Fibroblast of skin of right quadriceps (primary cell): ENCODE measurements around the gene CAPN10.
"Not testable (repeated sequence)": the region's sequence is repeated elsewhere in the genome, so short reads cannot be mapped to it uniquely, and the experiment has no call there.

Source experiments
- DNase-seq: peaks from one replicate; pipeline ENCODE4 v3.0.0-alpha.2; 2013

The CAPN10 gene

DNA sequence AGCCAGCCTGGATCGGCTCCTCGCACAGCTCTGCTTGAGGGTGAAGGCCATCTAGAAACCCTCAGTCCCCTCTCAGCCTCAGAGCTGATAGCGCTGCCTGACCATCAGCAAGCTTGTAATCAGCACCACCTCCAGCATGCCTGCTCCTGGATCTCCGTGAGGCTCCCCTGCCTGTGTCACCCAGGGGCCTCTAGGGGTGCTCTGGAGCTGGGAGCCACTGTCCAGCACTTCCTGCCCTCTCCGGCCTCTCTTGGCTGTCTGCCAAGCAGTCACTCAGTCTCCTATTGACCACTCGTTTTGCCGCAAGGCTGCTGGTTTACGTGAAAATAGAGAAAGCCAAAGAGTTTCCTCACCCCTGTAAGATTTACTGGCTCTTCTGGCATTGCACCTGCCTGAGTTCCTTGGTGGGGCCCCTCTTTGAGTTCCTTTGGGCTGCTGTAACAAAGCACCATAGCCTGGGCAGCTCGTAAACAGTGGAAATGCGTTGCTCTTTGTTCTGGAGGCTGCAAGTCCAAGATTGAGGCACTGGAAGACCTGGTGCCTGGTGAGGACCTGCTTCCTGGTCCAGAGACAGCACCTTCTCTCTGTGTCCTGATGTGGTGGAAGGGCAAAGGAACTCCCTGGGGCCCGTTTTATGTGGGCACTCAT lies 17.9 kb downstream of the CAPN10 start:
- no peak for DNase-seq

DNA sequence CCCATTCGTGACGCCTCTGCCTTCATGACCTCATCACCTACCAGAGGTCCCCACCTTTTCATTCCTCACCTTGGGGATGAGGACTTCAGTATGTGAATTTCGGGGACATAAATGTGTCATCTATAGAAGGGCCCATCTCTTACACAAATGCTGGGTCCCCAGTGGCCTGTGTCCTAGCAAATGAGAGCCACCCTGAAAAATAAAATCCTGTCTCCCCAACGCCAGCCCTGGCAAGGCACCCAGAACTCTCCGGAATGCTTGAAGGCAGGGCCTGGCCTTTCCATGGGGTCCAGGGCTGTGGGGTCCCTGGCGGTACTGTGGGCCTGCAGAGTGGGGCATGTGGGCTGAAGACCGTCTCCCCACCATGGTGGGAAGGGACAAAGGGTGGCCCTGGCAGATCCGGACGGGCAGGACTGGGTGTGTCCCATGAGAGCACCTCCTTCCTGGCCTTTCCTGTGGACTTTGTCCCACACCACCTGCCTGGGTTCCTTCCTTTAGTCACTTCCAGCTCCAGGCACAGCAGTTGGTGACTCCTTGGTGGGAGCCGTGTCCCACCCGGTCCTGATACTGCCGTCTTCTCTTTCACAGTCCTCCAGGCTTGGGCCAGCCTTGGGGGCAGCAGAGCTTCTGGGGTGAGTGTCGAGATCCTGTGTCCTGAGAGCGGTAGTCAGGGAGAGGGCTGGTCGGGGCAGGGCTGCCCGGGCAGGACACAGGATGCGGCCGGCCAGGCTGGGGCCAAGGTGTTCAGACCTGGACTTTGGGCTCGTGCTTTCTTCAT lies 18.6 kb downstream of the CAPN10 start:
- DNase-seq: no peak

DNA sequence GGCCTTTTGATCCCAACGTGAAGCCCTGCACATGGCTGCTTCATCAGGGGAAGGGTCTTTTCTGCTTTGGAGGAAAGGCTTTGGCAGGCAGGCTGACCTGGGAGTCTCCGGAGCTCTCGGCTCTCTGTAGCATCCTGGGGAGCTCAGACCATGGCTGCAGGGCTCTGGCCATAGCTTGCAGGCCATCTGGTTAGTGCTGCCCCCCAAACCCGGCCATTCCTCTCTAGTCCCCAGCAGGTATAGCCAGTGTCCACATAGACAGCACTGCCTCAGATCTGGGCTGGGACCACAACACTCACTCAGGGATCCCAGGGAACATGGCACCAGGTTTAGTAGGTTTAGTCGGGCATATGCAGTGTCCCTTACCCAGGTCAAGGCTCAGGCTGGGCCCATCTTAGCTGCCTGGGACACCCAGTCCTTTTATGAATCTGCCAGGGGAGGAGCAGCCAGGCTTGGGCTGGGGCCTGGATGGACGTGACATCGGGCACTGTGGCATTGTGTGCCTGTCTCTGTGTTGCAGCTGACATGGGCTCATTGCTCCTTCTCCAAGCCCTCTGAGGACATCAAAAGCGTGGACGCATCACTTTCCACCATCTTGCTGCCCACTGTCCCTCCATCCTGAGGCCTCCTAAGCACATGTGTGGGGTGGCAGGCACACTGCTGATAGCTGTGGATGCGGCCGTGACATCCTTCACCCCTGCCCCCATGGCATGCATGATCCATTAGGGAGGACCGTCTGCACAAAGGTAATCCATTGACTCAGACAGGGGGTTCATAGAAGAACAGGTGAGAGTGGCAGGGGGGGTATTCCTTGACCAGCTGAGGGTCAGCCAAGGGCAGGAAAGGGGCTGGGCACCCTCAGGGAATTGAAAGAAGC lies 19.6 kb downstream of the CAPN10 start:
- DNase-seq: no peak

DNA sequence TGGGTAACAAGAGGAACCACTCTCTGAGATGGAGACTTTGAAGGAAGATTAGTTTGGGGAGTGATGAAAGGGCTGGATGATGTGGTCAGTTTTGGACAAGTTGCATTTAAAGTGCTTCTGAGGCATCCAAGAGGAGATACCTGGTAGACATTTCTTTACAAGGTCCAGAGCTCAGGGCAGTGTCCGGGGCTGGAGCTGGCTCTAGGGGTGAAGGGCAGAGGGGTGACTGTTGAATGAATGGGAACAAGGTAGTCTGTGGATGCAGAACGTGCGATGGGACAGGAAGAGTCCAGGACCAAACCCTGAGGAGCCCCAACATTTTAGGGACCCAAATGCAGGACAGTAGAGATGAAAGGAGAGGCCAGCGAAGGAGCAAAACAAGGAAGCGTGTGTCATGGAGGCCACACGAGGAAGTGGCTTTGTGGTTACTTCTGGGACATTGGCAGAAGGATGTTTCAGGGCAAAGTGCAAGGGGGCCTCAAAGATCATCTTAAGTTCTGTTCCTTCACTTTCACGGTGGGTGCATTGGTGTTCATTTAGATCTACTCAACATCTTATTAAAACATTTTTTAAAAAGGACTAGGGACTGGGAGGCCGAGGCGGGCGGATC lies 25.2 kb downstream of the CAPN10 start:
- no peak for DNase-seq

DNA sequence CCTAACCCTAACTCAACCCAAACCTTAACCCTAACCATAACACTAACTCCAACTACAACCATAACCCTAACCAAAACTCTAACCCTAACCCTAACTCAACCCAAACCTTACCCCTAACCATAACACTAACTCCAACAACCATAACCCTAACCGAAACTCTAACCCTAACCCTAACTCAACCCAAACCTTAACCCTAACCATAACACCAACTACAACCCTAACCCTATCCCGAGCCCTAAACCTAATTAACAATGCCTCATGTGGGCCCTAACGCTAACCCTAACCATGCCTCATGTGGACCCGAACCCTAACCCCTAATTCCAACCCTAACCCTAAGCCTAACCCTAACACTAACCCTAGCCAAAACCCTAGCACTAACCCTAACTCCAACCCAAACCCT lies 27.2 kb downstream of the CAPN10 start:
- DNase-seq: no peak

DNA sequence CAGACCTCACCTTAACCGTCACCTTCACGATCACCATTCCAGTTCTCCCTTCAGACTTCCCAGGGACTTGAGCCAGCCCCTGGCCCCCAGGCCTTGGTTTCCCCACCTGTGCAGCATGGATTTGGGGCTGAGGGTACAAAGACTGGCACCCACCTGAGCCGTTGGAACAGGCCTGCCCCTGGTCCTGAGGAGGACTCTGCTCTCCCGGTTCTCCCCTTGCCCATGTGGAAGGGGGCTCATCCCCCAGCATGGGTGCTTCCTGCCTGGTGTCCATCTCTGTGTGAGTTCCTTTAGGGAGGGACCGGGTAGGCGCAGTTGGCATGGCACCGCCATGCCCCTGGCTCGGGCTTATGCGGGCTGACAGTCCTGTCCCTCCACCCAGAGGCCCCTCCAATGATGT lies 27.9 kb downstream of the CAPN10 start:
- no peak for DNase-seq

DNA sequence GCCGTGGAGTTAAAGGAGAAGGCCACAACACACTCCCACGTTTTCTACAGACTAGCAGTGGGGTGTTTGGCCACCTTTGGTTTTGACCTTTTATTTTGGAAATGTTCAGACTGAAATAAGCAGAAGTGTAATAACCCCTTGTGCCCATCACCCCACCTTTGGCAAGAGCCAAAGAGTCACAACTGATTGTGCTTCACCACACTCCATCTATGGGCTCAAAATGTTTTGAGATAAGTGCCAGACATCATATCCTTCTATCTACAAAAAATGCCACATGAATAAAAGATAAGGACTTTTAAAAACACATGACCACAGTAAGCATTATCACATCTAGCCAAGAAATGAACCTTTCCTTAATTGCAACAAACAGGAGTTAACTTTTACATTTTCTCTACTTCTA lies 28.9 kb downstream of the CAPN10 start:
- DNase-seq: no peak

DNA sequence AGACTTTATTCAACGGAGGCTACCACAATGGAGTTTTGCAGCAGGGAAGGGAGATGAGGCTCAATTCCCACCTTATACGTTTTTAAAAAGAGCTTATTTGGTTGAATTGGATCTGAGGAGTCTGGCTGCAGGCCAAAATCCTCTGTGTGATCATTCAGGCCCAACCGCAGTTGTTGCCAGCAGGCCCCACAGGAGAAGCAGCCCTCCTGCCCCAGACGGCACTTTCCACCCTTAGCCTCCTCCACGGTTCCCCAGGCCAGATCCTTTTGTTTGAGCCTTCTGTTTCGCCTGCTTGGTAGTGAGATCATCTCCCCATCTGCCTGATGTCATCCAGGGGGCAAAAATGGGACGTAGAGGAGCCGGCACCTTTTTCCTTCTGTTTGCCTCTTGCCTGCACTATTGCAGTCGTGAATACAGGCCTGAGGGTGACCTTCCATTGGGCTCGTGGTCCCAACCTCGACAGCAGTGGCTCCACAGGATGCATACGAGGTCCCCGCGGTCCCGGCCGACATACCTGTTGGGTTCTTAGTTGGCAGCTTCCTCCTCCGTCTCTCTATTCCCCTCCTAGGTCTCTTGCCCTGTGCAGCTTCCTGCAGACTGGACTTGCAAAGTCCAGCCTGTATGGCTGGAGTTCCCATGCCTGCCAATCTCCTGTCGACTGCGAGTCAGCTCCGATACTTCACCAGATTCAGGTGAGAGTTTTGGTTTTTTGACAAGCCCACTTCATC lies 29.4 kb downstream of the CAPN10 start:
- DNase-seq: no peak

DNA sequence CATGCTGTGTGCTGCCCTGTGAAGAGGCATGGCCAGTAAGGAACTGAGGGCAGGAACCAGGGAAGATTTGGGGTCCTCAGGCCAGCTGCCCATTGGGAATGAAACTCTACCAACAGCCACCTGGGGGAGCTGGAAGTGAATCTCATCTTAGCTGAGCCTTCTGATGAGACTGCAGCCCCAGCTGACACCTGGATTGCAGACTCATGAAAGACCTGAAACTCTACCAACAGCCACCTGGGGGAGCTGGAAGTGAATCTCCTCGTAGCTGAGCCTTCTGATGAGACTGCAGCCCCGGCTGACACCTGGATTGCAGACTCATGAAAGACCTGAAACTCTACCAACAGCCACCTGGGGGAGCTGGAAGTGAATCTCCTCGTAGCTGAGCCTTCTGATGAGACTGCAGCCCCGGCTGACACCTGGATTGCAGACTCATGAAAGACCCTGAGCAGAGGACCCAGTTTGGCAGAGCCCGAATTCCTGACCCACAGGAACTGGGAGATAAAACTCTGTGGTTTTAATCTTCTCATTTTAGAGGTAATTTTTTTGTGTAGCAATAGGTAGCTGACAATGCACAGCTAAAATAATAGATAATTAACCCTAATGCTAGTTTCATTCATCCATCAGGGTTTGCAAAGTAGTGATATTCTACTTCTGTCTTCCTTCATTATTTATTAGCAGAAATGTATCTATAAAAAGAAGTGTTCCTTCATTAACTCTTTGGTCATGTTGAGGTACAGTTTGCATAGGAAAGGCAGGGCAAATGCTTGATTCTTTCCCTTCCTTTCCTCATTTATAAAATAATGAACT lies 30.5 kb downstream of the CAPN10 start:
- DNase-seq: not testable (repeated sequence)

DNA sequence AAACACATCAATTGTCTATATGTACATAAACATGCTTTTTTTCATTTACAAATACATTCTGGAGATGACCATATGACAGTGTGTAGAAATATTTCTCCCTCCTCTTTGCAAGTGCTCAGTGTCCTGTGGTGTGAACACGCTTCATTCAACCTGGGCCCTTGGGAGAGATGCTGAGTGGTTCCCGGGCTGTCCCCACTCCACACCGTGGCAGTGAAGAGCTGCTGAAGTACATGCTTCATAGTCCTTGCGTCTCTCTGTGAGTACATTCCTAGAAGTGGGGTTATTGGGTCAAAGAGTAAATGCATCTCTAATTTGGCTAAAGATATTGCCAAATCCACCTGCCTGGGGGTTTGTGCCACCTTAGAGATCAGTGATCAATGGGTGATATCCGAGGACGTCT lies 32.2 kb downstream of the CAPN10 start:
- no peak for DNase-seq

DNA sequence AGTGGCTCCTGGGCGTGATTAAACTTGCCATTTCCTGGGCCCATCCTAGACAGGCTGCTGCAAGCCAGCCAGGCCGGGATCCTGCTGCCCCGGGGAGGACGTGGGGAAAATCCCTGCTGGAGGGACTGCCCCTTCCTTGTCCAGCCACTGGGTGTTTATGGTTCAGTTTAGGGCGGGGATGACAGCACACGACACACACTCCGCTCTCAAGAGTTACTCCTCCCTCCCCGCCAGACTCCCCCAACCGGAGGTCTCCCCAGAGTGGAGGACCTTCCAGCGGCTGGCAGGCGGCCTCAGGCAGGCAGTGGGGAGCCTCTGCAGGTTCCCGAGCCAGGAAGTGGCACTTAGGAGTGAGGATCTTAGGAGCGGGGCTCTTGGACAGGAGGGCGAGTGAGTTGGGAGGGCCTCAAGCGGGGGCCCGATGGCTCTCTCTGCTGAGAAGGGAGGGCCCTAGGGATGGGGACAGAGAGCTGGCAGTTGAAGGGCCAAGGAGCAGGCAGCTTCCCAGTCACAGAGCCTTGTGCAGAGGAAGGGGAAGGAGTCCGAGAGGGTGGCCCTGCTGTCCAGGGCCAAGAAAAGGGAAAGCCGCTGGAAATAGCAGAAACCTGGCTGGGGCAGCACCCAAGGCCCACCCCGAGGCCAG lies 33.1 kb downstream of the CAPN10 start:
- DNase-seq: no peak

DNA sequence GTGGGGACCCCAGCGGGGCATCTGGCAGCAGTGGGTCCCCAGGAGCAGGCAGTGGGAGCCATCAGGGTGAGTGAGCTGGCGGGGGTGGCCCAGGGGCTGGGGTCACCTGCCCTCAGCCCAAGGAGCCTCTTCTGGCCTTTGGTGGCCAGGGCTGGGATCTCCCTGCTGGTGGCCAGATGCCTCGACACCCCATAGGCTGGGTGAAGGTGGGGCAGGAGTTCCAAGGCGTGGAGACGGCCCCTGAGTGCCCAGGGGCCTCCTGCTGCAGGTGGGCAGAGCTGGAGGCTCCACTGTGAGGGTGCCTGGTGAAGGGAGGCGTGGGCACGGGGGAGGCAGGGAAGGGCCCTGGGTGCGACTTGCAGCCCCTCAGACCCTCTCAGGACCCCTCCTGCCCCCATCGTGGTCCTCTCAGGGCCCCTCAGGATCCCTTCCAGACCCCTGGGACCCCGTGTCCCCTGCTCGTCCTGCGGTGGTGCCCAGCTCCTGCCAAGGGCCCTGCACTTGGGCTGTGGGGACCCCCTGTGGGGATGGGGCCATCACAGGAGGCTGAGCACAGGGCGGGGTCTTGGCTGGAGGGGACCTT lies 33.7 kb downstream of the CAPN10 start:
- no peak for DNase-seq

DNA sequence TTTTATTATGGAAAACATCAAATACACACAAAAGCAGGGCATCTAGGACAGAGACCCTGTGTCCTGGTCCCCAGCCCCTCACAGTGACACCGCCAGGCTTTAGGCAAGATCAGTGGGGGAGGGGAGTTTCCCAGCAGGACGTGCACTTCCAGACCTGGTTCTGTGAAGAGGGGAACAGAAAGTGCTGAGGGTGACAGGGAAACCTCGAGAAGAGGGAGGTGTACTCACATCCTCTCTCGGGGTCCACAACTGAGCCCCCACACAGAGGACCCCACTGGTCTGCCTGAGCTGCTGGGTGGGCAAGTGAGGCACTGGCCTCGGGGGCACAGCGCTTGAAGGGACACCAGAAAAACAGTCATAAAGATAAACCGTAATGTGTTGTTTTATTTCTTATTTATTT lies 34.3 kb downstream of the CAPN10 start:
- DNase-seq: no peak

DNA sequence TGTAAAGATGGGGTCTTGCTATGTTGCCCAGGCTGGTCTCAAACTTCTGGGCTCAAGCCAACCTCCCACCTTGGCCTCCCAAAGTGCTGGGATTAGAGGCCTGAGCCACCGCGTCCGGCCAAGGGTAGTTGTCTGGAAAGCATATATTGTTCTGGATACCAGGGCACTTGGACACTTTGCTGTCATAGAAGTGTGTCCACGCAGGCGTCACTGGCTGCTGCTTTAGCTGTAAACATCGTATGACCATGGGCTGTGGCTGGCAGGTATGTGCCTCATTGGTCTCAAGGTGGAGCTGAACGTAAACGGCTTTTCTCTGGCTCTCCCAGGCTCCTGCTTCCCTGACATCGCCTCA lies 35.5 kb downstream of the CAPN10 start:
- no peak for DNase-seq

DNA sequence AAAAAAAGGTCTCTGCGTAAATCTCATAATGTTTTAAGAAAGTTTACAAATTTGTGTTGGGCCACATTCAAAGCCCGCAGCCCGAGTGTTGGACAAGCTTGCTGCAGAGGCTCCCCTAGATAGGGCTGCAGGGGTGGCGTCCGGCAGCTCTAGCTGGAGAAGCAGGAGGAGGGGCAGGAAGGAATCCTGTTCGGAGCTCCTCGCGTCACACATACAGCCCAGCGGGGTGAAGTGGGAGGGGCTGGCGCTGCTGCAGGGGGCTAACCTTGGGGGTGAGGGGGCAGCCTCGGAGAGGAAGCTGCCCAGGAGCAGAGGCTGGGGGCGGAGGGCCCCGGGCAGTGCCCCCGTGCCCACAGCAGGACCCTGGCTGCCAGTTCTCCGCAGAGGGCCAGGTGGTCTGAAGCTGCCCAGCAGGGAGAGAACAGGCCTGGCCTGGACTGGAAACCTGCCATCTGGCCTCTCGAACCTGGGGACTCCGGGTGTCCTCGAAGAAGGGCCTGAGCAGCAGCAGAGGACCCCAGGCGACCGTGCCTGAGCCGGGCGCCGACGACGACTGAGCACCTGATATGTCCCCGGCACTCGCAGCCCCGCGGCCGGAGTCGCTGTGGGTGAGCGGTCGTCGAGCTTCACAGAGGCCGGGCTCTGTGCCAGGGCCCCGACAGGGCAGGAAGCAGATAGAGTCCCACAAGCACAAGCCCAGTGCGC lies 36.1 kb downstream of the CAPN10 start:
- DNase-seq: no peak

DNA sequence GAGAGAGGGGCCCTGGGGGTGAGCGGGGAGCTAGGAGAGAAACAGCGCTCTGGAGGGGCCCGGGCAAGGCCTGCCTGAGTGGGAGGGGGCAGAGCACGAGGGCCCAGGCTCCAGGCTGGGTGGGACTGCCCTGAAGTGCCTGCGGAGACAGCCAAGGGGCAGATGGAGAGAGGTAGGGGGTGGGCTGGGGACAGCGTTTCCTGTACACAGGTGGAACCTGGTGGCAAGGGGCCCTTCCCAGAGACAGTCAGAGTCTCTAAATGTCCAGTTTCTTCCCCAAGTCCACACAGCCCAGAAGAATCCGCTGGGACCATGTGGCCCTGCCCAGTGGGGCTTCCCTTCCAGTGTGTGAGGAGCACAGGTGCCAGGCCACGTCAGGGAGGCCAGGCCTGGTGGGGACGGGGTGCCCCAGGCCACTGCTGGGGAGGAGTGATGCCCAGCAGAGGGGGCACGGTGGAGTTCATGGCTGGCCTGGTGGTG lies 37.0 kb downstream of the CAPN10 start:
- no peak for DNase-seq

DNA sequence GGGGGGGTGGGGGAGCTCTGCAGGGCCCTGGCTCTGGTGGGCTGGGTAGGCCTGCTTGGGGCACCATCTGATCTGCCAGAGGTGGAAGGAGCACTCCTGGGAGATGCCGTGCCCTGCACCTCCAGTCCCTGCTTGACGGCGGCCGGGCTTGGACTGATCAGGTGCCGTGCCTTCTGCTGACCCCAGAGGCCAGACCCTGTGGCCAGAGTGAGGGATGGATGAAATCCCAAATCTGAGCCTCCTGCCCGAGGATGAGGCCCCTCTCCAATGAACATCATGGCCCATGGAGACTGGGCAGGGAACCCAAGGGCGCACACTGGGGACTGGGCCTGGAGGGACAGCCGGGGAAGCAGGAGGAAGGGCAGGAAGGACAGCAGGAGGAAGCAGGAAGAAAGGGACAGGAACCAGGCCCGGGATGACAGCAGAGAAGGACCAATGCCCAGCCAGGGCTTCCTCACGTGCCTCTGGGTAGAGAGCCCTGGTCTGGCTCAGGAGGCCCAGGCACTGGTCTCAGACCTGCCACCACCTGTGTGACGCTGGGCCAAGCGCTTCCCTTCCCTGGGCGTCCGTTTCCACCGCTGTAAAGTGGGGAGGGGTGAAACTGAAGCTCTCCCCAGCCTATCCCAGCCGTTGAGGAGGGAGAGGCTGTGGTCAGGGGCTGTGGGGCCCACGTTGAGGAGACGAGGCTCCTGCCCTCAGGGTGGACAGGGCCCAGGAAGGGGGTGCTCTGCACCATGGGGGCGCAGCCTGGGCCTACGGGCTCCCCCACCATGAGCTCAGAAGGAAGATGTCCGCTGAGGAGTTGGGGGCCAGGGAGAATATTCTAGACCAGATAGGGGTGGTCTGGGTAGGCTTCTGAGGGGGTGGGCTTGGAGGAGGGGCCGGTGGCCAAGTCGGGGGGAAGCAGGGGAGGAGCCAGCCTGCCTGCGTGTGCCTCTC lies 37.7 kb downstream of the CAPN10 start:
- DNase-seq: no peak

DNA sequence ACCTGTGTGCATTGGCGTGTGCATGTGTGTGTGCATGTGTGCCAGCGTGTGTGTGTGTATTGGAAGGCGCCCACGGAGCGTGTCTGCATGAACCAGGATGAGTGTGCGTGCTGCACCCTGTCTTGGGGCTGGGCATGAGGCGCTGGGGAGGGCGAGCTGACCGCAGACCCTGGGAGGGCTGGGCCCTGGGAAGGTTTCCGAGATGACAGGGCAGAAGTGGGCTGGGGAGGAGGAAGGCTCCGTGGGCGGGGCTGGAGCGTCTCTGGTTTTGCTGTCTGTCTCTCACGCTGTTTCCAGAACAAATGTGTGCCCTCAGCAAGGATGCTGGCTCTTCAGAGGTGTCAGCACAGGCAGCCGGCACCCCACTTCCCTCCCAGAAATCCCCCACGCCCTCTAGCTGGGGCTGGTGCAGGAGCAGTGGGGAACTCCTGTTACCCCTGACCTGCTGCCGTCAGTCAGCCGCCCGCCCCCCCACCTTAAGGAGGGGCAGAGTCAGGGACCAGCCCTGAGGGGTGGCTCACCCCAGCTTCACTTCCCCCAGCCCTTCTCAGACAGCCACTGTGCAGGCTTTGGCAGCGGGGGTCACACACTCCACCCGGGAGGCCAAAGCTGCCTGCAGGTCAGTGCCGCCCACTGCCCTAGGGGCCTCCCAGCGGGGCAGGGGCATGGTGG lies 38.6 kb downstream of the CAPN10 start, which contains the start of gene GPR35:
Gene GPR35 (plus strand): TSS at position 531 of the 672 bp plus-strand sequence. CDS start 4,473 bp downstream, outside the sequence.
- DNase-seq: peak; percentile 68
